Activated CD8-positive, alpha-beta T cell treated with anti-CD3 and anti-CD28 coated beads, Interleukin-2, amount 10 ng/mL, durations not matched to agents 7 days and 5 days (primary cell): Measurements from ENCODE around the gene PDE10A. TPM values are rescaled to one million over a fixed set of nuclear protein-coding genes. Genes with fewer than 3 reads are reported as not detected.

ENCODE experiments used
- ATAC-seq: fragments of 150-1000 bp; cut with Tn5 transposase; one replicate; pipeline ENCODE4 v1.10.0; 2021; ENCODE audit warnings: moderate library complexity
- CTCF ChIA-PET: fragments of 350-600 bp; sonication (Branson Sonifier 250); formaldehyde crosslinking; loops from one replicate; lab custom pipeline; 2021; ENCODE audit warnings: antibody characterized with exemption; lab: Charles Lee
- POLR2A ChIA-PET: fragments of 350-600 bp; sonication (Branson Sonifier 250); formaldehyde crosslinking; loops from one replicate; lab custom pipeline; 2021; ENCODE audit warnings: antibody characterized with exemption; lab: Charles Lee
- DNase-seq: peaks from one replicate; pipeline ENCODE4 v3.0.0-alpha.2; 2020
- H3K27ac Mint-ChIP-seq: one replicate; pipeline ENCODE4 v1.8.0; 2021; ENCODE audit warnings: mild to moderate bottlenecking, mixed read lengths
- H3K27me3 Mint-ChIP-seq: one replicate; pipeline ENCODE4 v1.8.0; 2021; ENCODE audit warnings: low read depth, mixed read lengths
- H3K36me3 Mint-ChIP-seq: one replicate; pipeline ENCODE4 v1.8.0; 2021; ENCODE audit warnings: low read depth, mixed read lengths
- H3K4me1 Mint-ChIP-seq: one replicate; pipeline ENCODE4 v1.8.0; 2021; ENCODE audit warnings: low read depth, mixed read lengths
- H3K4me3 Mint-ChIP-seq: one replicate; pipeline ENCODE4 v1.8.0; 2021; ENCODE audit warnings: mild to moderate bottlenecking, mixed read lengths
- H3K9me3 Mint-ChIP-seq: one replicate; pipeline ENCODE4 v1.8.0; 2022; ENCODE audit warnings: mixed read lengths; ENCODE audit not compliant: insufficient read depth
- total RNA-seq, 2 experiments: library from RNA; stranded (reverse); gene quantifications; one replicate each; pipeline ENCODE4 v1.2.3, GENCODE V29; 2021

PDE10A gene
- not detected for total RNA-seq

GRCh38 chr6:165662749-165663376 is at the start of gene PDE10A:
TSS of gene PDE10A (minus strand) at chr6:165663241. CDS start at chr6:165662811, 430 bp downstream.
- ChIA-PET CTCF (no interaction called here), POLR2A (no interaction called here)
- no peak for DNase-seq
- peak within 1 kb of the TSS; percentile 22 for H3K4me3 Mint-ChIP-seq
- ATAC-seq, result no peak
- H3K27me3 Mint-ChIP-seq, result peaks cover 58% of the 10 kb centered on the region
- peak within 1 kb of the TSS; percentile 20 for H3K27ac Mint-ChIP-seq
- H3K4me1 Mint-ChIP-seq, result peaks cover 7% of the 10 kb centered on the region
- H3K9me3 Mint-ChIP-seq, result no peaks in the 10 kb centered on the region
- H3K36me3 Mint-ChIP-seq, result peaks cover 2% of the 10 kb centered on the region

GRCh38 chr6:165708985-165709576 is 46.0 kb upstream of the PDE10A start:
- DNase-seq, result no peak
- no peak for ATAC-seq
- Mint-ChIP-seq H3K27ac (no peak overlapping the region), H3K4me1 (no peaks in the 10 kb centered on the region), H3K36me3 (no peaks in the 10 kb centered on the region), H3K4me3 (no peak overlapping the region), H3K27me3 (no peaks in the 10 kb centered on the region), H3K9me3 (no peaks in the 10 kb centered on the region)
- CTCF ChIA-PET, result no interaction called here
- POLR2A ChIA-PET, result no interaction called here

GRCh38 chr6:165707067-165707853 is 44.2 kb upstream of the PDE10A start:
- Mint-ChIP-seq H3K4me3 (no peak overlapping the region), H3K36me3 (no peaks in the 10 kb centered on the region), H3K9me3 (no peaks in the 10 kb centered on the region), H3K4me1 (no peaks in the 10 kb centered on the region), H3K27ac (no peak overlapping the region), H3K27me3 (no peaks in the 10 kb centered on the region)
- CTCF ChIA-PET, result no interaction called here
- no peak for DNase-seq
- no peak for ATAC-seq
- POLR2A ChIA-PET, result no interaction called here

- Mint-ChIP-seq H3K4me1 (no peaks in the 10 kb centered on the region), H3K27ac (no peak overlapping the region), H3K36me3 (no peaks in the 10 kb centered on the region), H3K4me3 (no peak overlapping the region), H3K27me3 (no peaks in the 10 kb centered on the region), H3K9me3 (no peaks in the 10 kb centered on the region)
- no peak for DNase-seq
- POLR2A ChIA-PET, result no interaction called here
- CTCF ChIA-PET, result no interaction called here
- ATAC-seq, result no peak
These were observed 42.9 kb upstream of the PDE10A start for GRCh38 chr6:165705941-165706340.

- H3K27ac Mint-ChIP-seq, result no peak overlapping the region
- H3K4me3 Mint-ChIP-seq, result no peak overlapping the region
- H3K9me3 Mint-ChIP-seq, result no peaks in the 10 kb centered on the region
- ChIA-PET CTCF (no interaction called here), POLR2A (no interaction called here)
- no peak for ATAC-seq
- no peak for DNase-seq
- H3K27me3 Mint-ChIP-seq, result no peaks in the 10 kb centered on the region
- H3K36me3 Mint-ChIP-seq, result no peaks in the 10 kb centered on the region
- H3K4me1 Mint-ChIP-seq, result no peaks in the 10 kb centered on the region
These were observed 41.2 kb upstream of the PDE10A start for GRCh38 chr6:165704045-165704748.

- ChIA-PET CTCF (no interaction called here), POLR2A (no interaction called here)
- no peaks in the 10 kb centered on the region for H3K36me3 Mint-ChIP-seq
- DNase-seq (no peak), ATAC-seq (no peak)
- H3K27ac Mint-ChIP-seq, result no peak overlapping the region
- H3K4me1 Mint-ChIP-seq, result no peaks in the 10 kb centered on the region
- H3K27me3 Mint-ChIP-seq, result no peaks in the 10 kb centered on the region
- H3K4me3 Mint-ChIP-seq, result no peak overlapping the region
- no peaks in the 10 kb centered on the region for H3K9me3 Mint-ChIP-seq
These were observed 39.6 kb upstream of the PDE10A start for GRCh38 chr6:165702669-165703068.

- DNase-seq (no peak), ATAC-seq (no peak)
- no peak overlapping the region for H3K27ac Mint-ChIP-seq
- no peaks in the 10 kb centered on the region for H3K27me3 Mint-ChIP-seq
- no peaks in the 10 kb centered on the region for H3K4me1 Mint-ChIP-seq
- H3K4me3 Mint-ChIP-seq, result no peak overlapping the region
- H3K36me3 Mint-ChIP-seq, result no peaks in the 10 kb centered on the region
- CTCF ChIA-PET, result no interaction called here
- POLR2A ChIA-PET, result no interaction called here
- no peaks in the 10 kb centered on the region for H3K9me3 Mint-ChIP-seq
These were observed 38.7 kb upstream of the PDE10A start for GRCh38 chr6:165701564-165702354.

GRCh38 chr6:165701005-165701404 is 38.0 kb upstream of the PDE10A start:
- CTCF ChIA-PET, result no interaction called here
- Mint-ChIP-seq H3K9me3 (no peaks in the 10 kb centered on the region), H3K27me3 (no peaks in the 10 kb centered on the region), H3K36me3 (no peaks in the 10 kb centered on the region), H3K4me3 (no peak overlapping the region), H3K4me1 (no peaks in the 10 kb centered on the region), H3K27ac (no peak overlapping the region)
- ATAC-seq, result no peak
- POLR2A ChIA-PET, result no interaction called here
- DNase-seq, result no peak

GRCh38 chr6:165698868-165699267 is 35.8 kb upstream of the PDE10A start:
- CTCF ChIA-PET, result no interaction called here
- no peaks in the 10 kb centered on the region for H3K36me3 Mint-ChIP-seq
- H3K27ac Mint-ChIP-seq, result no peak overlapping the region
- H3K4me3 Mint-ChIP-seq, result no peak overlapping the region
- H3K9me3 Mint-ChIP-seq, result no peaks in the 10 kb centered on the region
- no peaks in the 10 kb centered on the region for H3K27me3 Mint-ChIP-seq
- POLR2A ChIA-PET, result no interaction called here
- ATAC-seq (no peak), DNase-seq (no peak)
- H3K4me1 Mint-ChIP-seq, result no peaks in the 10 kb centered on the region

- Mint-ChIP-seq H3K9me3 (no peaks in the 10 kb centered on the region), H3K4me3 (no peak overlapping the region), H3K27ac (no peak overlapping the region), H3K4me1 (no peaks in the 10 kb centered on the region), H3K27me3 (no peaks in the 10 kb centered on the region), H3K36me3 (no peaks in the 10 kb centered on the region)
- ATAC-seq (no peak), DNase-seq (no peak)
- ChIA-PET POLR2A (no interaction called here), CTCF (no interaction called here)
These were observed 34.1 kb upstream of the PDE10A start for GRCh38 chr6:165697171-165697570.

- no peaks in the 10 kb centered on the region for H3K4me1 Mint-ChIP-seq
- ChIA-PET CTCF (no interaction called here), POLR2A (no interaction called here)
- no peak overlapping the region for H3K27ac Mint-ChIP-seq
- H3K9me3 Mint-ChIP-seq, result no peaks in the 10 kb centered on the region
- H3K36me3 Mint-ChIP-seq, result no peaks in the 10 kb centered on the region
- DNase-seq (no peak), ATAC-seq (no peak)
- no peaks in the 10 kb centered on the region for H3K27me3 Mint-ChIP-seq
- no peak overlapping the region for H3K4me3 Mint-ChIP-seq
These were observed 32.9 kb upstream of the PDE10A start for GRCh38 chr6:165695722-165696515.
